ENCODE data around the gene PRR22. TPM values are rescaled to one million over a fixed set of nuclear protein-coding genes. Genes with fewer than 3 reads are reported as not detected.

PRR22 gene
- total RNA-seq, 1 experiment from 2014 or later: not detected

- no peaks in the 10 kb centered on the region for H4K20me1 ChIP-seq (ENCODE audit: insufficient read depth, low read depth, low read length)
- H3K27ac ChIP-seq (ENCODE audit: low read length): no peak overlapping the region
- no peak overlapping the region for H3K4me2 ChIP-seq (ENCODE audit: low read depth, low read length, poor library complexity, severe bottlenecking)
- no peak overlapping the region for H2AFZ ChIP-seq (ENCODE audit: low read length)
- no peak overlapping the region for H3K4me3 ChIP-seq (ENCODE audit: low read length)
- H3K79me2 ChIP-seq (ENCODE audit: low read length): no peaks in the 10 kb centered on the region
- H3K9ac ChIP-seq (ENCODE audit: low read length): no peak overlapping the region
- H3K9me2 ChIP-seq (replicated peaks; ENCODE audit: insufficient read depth, low read length): no peaks in the 10 kb centered on the region
- DNase-seq: no peak
- H3K9me3 ChIP-seq (ENCODE audit: low read length): no peaks in the 10 kb centered on the region
- H3K4me1 ChIP-seq (ENCODE audit: low read length): peaks cover 7% of the 10 kb centered on the region
- H3K27me3 ChIP-seq (ENCODE audit: low read length): no peaks in the 10 kb centered on the region
- no peaks in the 10 kb centered on the region for H3K36me3 ChIP-seq (ENCODE audit: insufficient read depth, low read length)
Measured at GRCh38 chr19:5818594-5818993, 34.0 kb upstream of the PRR22 start.

DNA sequence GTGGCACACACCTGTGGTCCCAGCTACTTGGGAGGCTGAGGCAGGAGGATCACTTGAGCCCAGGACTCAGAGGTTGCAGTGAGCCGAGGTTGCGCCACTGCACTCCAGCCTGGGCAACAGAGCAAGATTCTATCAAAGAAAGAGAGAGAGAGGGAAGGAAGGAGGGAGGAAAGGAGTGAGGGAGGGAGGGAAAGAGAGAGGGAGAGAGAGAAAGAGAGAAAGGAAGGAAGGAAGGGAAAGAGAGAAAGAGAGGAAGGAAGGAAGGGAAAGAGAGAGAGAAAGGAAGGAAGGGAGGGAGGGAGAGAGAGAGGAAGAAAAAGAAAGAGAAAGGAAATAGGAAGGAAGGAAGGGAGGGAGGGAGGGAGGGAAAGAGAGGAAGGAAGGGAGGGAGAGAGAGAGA, 32.7 kb upstream of the PRR22 start:
- Histone ChIP-seq H3K4me1 (ENCODE audit: low read length) (peaks cover 6% of the 10 kb centered on the region), H3K9me3 (ENCODE audit: low read length) (no peaks in the 10 kb centered on the region), H3K4me2 (ENCODE audit: low read depth, low read length, poor library complexity, severe bottlenecking) (no peak overlapping the region), H3K4me3 (ENCODE audit: low read length) (no peak overlapping the region), H3K27me3 (ENCODE audit: low read length) (no peaks in the 10 kb centered on the region), H4K20me1 (ENCODE audit: insufficient read depth, low read depth, low read length) (no peaks in the 10 kb centered on the region), H3K9me2 (replicated peaks; ENCODE audit: insufficient read depth, low read length) (no peaks in the 10 kb centered on the region), H3K36me3 (ENCODE audit: insufficient read depth, low read length) (no peaks in the 10 kb centered on the region), H3K9ac (ENCODE audit: low read length) (no peak overlapping the region), H2AFZ (ENCODE audit: low read length) (no peak overlapping the region), H3K27ac (ENCODE audit: low read length) (no peak overlapping the region), H3K79me2 (ENCODE audit: low read length) (no peaks in the 10 kb centered on the region)
- DNase-seq: no peak

GRCh38 chr19:5814852-5815246, 30.3 kb upstream of the PRR22 start:
- Histone ChIP-seq H3K27me3 (ENCODE audit: low read length) (no peaks in the 10 kb centered on the region), H3K4me3 (ENCODE audit: low read length) (no peak overlapping the region), H2AFZ (ENCODE audit: low read length) (no peak overlapping the region), H3K9me3 (ENCODE audit: low read length) (no peaks in the 10 kb centered on the region), H3K36me3 (ENCODE audit: insufficient read depth, low read length) (no peaks in the 10 kb centered on the region), H3K9ac (ENCODE audit: low read length) (no peak overlapping the region), H3K4me2 (ENCODE audit: low read depth, low read length, poor library complexity, severe bottlenecking) (no peak overlapping the region), H3K4me1 (ENCODE audit: low read length) (no peaks in the 10 kb centered on the region), H3K79me2 (ENCODE audit: low read length) (no peaks in the 10 kb centered on the region), H3K9me2 (replicated peaks; ENCODE audit: insufficient read depth, low read length) (no peaks in the 10 kb centered on the region), H4K20me1 (ENCODE audit: insufficient read depth, low read depth, low read length) (no peaks in the 10 kb centered on the region), H3K27ac (ENCODE audit: low read length) (no peak overlapping the region)
- no peak for DNase-seq

GRCh38 chr19:5814123-5814851, 29.7 kb upstream of the PRR22 start:
- no peak overlapping the region for H3K4me3 ChIP-seq (ENCODE audit: low read length)
- H3K4me1 ChIP-seq (ENCODE audit: low read length): no peaks in the 10 kb centered on the region
- no peak overlapping the region for H3K27ac ChIP-seq (ENCODE audit: low read length)
- H3K9me3 ChIP-seq (ENCODE audit: low read length): no peaks in the 10 kb centered on the region
- no peaks in the 10 kb centered on the region for H3K79me2 ChIP-seq (ENCODE audit: low read length)
- DNase-seq: no peak
- H3K4me2 ChIP-seq (ENCODE audit: low read depth, low read length, poor library complexity, severe bottlenecking): no peak overlapping the region
- no peaks in the 10 kb centered on the region for H4K20me1 ChIP-seq (ENCODE audit: insufficient read depth, low read depth, low read length)
- H3K36me3 ChIP-seq (ENCODE audit: insufficient read depth, low read length): no peaks in the 10 kb centered on the region
- no peaks in the 10 kb centered on the region for H3K9me2 ChIP-seq (replicated peaks; ENCODE audit: insufficient read depth, low read length)
- H3K9ac ChIP-seq (ENCODE audit: low read length): no peak overlapping the region
- H2AFZ ChIP-seq (ENCODE audit: low read length): no peak overlapping the region
- no peaks in the 10 kb centered on the region for H3K27me3 ChIP-seq (ENCODE audit: low read length)

- Histone ChIP-seq H3K4me1 (ENCODE audit: low read length) (no peaks in the 10 kb centered on the region), H3K4me3 (ENCODE audit: low read length) (no peak overlapping the region), H3K4me2 (ENCODE audit: low read depth, low read length, poor library complexity, severe bottlenecking) (no peak overlapping the region), H3K36me3 (ENCODE audit: insufficient read depth, low read length) (no peaks in the 10 kb centered on the region), H2AFZ (ENCODE audit: low read length) (no peak overlapping the region), H3K27ac (ENCODE audit: low read length) (no peak overlapping the region), H3K9me3 (ENCODE audit: low read length) (no peaks in the 10 kb centered on the region), H3K79me2 (ENCODE audit: low read length) (no peaks in the 10 kb centered on the region), H4K20me1 (ENCODE audit: insufficient read depth, low read depth, low read length) (no peaks in the 10 kb centered on the region), H3K9me2 (replicated peaks; ENCODE audit: insufficient read depth, low read length) (no peaks in the 10 kb centered on the region), H3K27me3 (ENCODE audit: low read length) (no peaks in the 10 kb centered on the region), H3K9ac (ENCODE audit: low read length) (no peak overlapping the region)
- no peak for DNase-seq
Measured at GRCh38 chr19:5811117-5811516, 26.6 kb upstream of the PRR22 start.

- H3K4me1 ChIP-seq (ENCODE audit: low read length): peaks cover 2% of the 10 kb centered on the region
- no peaks in the 10 kb centered on the region for H3K9me3 ChIP-seq (ENCODE audit: low read length)
- no peaks in the 10 kb centered on the region for H3K79me2 ChIP-seq (ENCODE audit: low read length)
- H3K27ac ChIP-seq (ENCODE audit: low read length): no peak overlapping the region
- H4K20me1 ChIP-seq (ENCODE audit: insufficient read depth, low read depth, low read length): no peaks in the 10 kb centered on the region
- H2AFZ ChIP-seq (ENCODE audit: low read length): no peak overlapping the region
- H3K27me3 ChIP-seq (ENCODE audit: low read length): no peaks in the 10 kb centered on the region
- no peak overlapping the region for H3K4me2 ChIP-seq (ENCODE audit: low read depth, low read length, poor library complexity, severe bottlenecking)
- H3K4me3 ChIP-seq (ENCODE audit: low read length): no peak overlapping the region
- DNase-seq: no peak
- no peaks in the 10 kb centered on the region for H3K9me2 ChIP-seq (replicated peaks; ENCODE audit: insufficient read depth, low read length)
- H3K9ac ChIP-seq (ENCODE audit: low read length): no peak overlapping the region
- H3K36me3 ChIP-seq (ENCODE audit: insufficient read depth, low read length): no peaks in the 10 kb centered on the region
Measured at GRCh38 chr19:5809469-5809868, 24.9 kb upstream of the PRR22 start.

- H3K9ac ChIP-seq (ENCODE audit: low read length): no peak overlapping the region
- H3K27me3 ChIP-seq (ENCODE audit: low read length): no peaks in the 10 kb centered on the region
- no peak overlapping the region for H2AFZ ChIP-seq (ENCODE audit: low read length)
- no peaks in the 10 kb centered on the region for H3K79me2 ChIP-seq (ENCODE audit: low read length)
- H3K4me3 ChIP-seq (ENCODE audit: low read length): no peak overlapping the region
- H4K20me1 ChIP-seq (ENCODE audit: insufficient read depth, low read depth, low read length): no peaks in the 10 kb centered on the region
- H3K4me1 ChIP-seq (ENCODE audit: low read length): peaks cover 6% of the 10 kb centered on the region
- no peak overlapping the region for H3K4me2 ChIP-seq (ENCODE audit: low read depth, low read length, poor library complexity, severe bottlenecking)
- no peaks in the 10 kb centered on the region for H3K36me3 ChIP-seq (ENCODE audit: insufficient read depth, low read length)
- DNase-seq: no peak
- H3K9me3 ChIP-seq (ENCODE audit: low read length): no peaks in the 10 kb centered on the region
- no peaks in the 10 kb centered on the region for H3K9me2 ChIP-seq (replicated peaks; ENCODE audit: insufficient read depth, low read length)
- H3K27ac ChIP-seq (ENCODE audit: low read length): no peak overlapping the region
Measured at GRCh38 chr19:5809053-5809452, 24.5 kb upstream of the PRR22 start.

DNA sequence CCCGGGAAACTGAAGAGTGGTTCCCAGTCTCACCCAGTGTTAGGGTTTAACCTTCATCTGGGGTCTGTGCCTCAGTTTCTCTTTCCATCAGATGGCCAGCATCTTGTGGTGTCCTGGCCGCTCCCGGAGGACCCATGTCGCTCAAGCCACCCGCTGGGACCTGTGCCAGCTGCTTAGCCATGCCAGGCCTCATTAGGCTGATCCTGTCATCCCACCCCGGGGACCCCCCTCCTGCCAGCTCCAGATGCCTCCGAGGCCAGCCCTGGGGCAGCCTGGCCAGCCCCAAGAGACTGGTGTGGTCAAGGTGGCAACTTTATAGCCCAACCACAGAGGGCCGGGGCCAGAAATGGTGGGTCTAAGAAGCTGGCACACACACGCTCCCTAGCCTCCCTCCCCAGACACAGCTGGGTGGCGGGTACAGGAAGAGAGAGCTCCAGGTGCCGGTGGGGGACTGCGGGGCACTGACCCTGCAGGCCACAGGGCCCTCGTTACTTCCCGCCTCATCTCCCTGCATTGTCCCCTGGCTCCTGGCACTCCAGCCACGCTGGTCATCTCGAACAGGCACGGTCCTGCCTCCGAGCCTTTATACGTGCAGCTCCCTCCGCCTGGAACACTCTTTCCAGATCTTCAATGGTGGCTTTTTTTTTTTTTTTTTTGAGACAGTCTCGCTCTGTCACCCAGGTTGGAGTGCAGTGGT, 23.7 kb upstream of the PRR22 start:
- Histone ChIP-seq H3K36me3 (ENCODE audit: insufficient read depth, low read length) (no peaks in the 10 kb centered on the region), H3K4me2 (ENCODE audit: low read depth, low read length, poor library complexity, severe bottlenecking) (no peak overlapping the region), H3K4me1 (ENCODE audit: low read length) (peaks cover 10% of the 10 kb centered on the region), H3K27ac (ENCODE audit: low read length) (no peak overlapping the region), H3K9me3 (ENCODE audit: low read length) (no peaks in the 10 kb centered on the region), H2AFZ (ENCODE audit: low read length) (no peak overlapping the region), H4K20me1 (ENCODE audit: insufficient read depth, low read depth, low read length) (no peaks in the 10 kb centered on the region), H3K9ac (ENCODE audit: low read length) (no peak overlapping the region), H3K27me3 (ENCODE audit: low read length) (no peaks in the 10 kb centered on the region), H3K4me3 (ENCODE audit: low read length) (no peak overlapping the region), H3K79me2 (ENCODE audit: low read length) (no peaks in the 10 kb centered on the region), H3K9me2 (replicated peaks; ENCODE audit: insufficient read depth, low read length) (no peaks in the 10 kb centered on the region)
- DNase-seq: no peak

Measured in Karpas-422 (cell line).